Common myeloid progenitor, CD34-positive (primary cell): ENCODE measurements around the gene GNB3.

Source experiments
- CTCF ChIA-PET: fragments of 350-600 bp; sonication (Branson Sonifier 250); formaldehyde crosslinking; loops from one replicate; lab custom pipeline; 2021; ENCODE audit warnings: antibody characterized with exemption; lab: Charles Lee
- POLR2A ChIA-PET: fragments of 350-600 bp; sonication (Branson Sonifier 250); formaldehyde crosslinking; loops from one replicate; lab custom pipeline; 2021; ENCODE audit warnings: antibody characterized with exemption; lab: Charles Lee
- DNase-seq, 3 donors: peaks; one replicate each; pipeline versions ENCODE4 v3.0.0 to v3.0.0-alpha.2; 2013
- H3K27ac ChIP-seq, 2 experiments: 1 replicate in 1 of 2; 2 replicates in 1 of 2; pipeline ENCODE4 v1.7.0; 2013; ENCODE audit warnings: inconsistent platforms in 2 of 2, low read length in 2 of 2, mild to moderate bottlenecking in 2 of 2, low read depth in 1 of 2, moderate library complexity in 1 of 2; ENCODE audit not compliant: severe bottlenecking in 2 of 2, insufficient read depth in 1 of 2, poor library complexity in 1 of 2
- H3K27me3 ChIP-seq, 5 experiments: replicated peaks in 2 of 5; 1 replicate in 3 of 5; 2 replicates in 2 of 5; pipeline versions ENCODE4 v1.6.1 to v1.7.0; 2013; ENCODE audit warnings: low read length in 4 of 5, mild to moderate bottlenecking in 2 of 5, moderate library complexity in 2 of 5, inconsistent platforms in 1 of 5; ENCODE audit not compliant: insufficient read depth in 5 of 5, control insufficient read depth in 4 of 5
- H3K36me3 ChIP-seq, 4 experiments: 1 replicate in 2 of 4; 2 replicates in 2 of 4; pipeline versions ENCODE4 v1.6.1 to v1.7.0; 2013; ENCODE audit warnings: low read length in 3 of 4, control low read depth in 1 of 4, mild to moderate bottlenecking in 1 of 4; ENCODE audit not compliant: control insufficient read depth in 4 of 4, insufficient read depth in 4 of 4
- H3K4me1 ChIP-seq, 4 experiments: 1 replicate in 3 of 4; 2 replicates in 1 of 4; pipeline versions ENCODE4 v1.6.1 to v1.7.1; 2013; ENCODE audit warnings: low read length in 3 of 4, mild to moderate bottlenecking in 3 of 4, control low read depth in 1 of 4, inconsistent platforms in 1 of 4, moderate library complexity in 1 of 4; ENCODE audit not compliant: control insufficient read depth in 4 of 4, insufficient read depth in 4 of 4; ENCODE audit errors: control extremely low read depth in 1 of 4
- H3K4me3 ChIP-seq, 7 experiments: 1 replicate in 4 of 7; 2 replicates in 3 of 7; pipeline versions ENCODE4 v1.5.1 to v1.7.0; 2013; ENCODE audit warnings: mild to moderate bottlenecking in 7 of 7, low read length in 6 of 7, moderate library complexity in 6 of 7, inconsistent platforms in 2 of 7, low read depth in 2 of 7, control low read depth in 1 of 7; ENCODE audit not compliant: insufficient read depth in 4 of 7, control insufficient read depth in 1 of 7; ENCODE audit errors: extremely low read depth in 1 of 7
- H3K9me3 ChIP-seq, 5 experiments: 1 replicate in 4 of 5; 2 replicates in 1 of 5; pipeline versions ENCODE4 v1.6.1 to v1.7.1; 2013; ENCODE audit warnings: low read length in 4 of 5, mild to moderate bottlenecking in 2 of 5, inconsistent platforms in 1 of 5, low read depth in 1 of 5, moderate library complexity in 1 of 5; ENCODE audit not compliant: control insufficient read depth in 4 of 5, insufficient read depth in 2 of 5; ENCODE audit errors: control extremely low read depth in 1 of 5
- WGBS: methylation state at CpG from one replicate; pipeline ENCODE4 v1.1.5; 2013; ENCODE audit not compliant: insufficient coverage; 5-methylcytosine and 5-hydroxymethylcytosine counted together

The GNB3 gene

DNA sequence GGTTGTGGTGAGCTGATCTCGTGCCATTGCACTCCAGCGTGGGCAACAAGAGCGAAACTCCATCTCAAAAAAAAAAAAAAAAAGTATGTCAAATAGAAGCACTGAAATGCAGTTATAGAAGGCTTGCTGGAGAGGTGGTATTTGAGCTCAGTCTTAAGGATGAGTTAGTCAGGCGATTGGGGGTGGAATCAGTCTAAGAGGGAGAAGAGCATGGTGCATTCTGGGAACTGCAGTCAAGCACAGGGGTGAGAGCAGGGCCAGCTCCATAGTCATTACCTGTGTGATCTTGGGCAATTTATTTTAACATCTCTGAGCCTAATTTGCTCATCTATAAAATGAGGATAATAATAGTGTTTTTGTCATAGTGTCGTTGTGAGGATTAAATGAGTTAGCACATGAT, 5.9 kb upstream of the GNB3 start:
- POLR2A ChIA-PET, result no interaction called here
- peaks cover 2 to 64% (median 4%) of the 10 kb centered on the region in 4 experiments for H3K36me3 ChIP-seq
- H3K27ac ChIP-seq, result no peak overlapping the region
- H3K27me3 ChIP-seq, result peaks cover 0 to 2% (median 0%) of the 10 kb centered on the region in 5 experiments
- CTCF ChIA-PET, result interaction anchor here (0.8 to 5.1 kb wide), 15 partner anchors 9 to 101 kb away, joined by 3 to 39 read pairs (median 5); partner anchors contain the start of genes CDCA3, GPR162, LAG3 and MLF2
- WGBS, result 87% methylated on average over 3 of the region's 5 CpGs
- DNase-seq, result no peak
- H3K9me3 ChIP-seq, result no peaks in the 10 kb centered on the region
- H3K4me1 ChIP-seq, result peaks cover 0 to 4% (median 0%) of the 10 kb centered on the region in 4 experiments
- H3K4me3 ChIP-seq, result no peak overlapping the region

DNA sequence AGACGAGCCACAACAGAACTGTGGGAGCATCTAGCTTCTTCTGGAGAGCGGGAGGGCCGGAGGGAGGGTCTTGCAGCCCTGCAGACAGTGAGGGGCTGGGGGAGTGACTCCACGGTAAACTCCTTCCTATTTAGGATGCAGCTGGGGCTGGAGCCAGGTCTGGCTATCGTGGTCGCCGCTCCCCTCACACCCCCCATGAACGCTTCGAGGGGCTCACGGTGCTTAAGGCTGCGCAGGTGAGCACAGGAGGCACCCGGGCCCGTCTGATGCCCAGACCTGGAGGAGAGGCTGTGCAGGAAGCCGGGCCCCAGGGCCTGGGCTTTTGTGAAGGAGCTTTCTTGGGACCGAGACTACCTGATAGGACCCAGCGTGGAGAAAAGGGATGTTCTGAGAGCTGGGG, 3.9 kb upstream of the GNB3 start:
- ChIA-PET CTCF (interaction anchor here (1.1 to 5.1 kb wide), 11 partner anchors 7 to 84 kb away, joined by 3 to 39 read pairs (median 6); partner anchors contain the start of genes CDCA3, MLF2 and USP5), POLR2A (no interaction called here)
- no peaks in the 10 kb centered on the region for H3K27me3 ChIP-seq
- DNase-seq, result no peak
- H3K36me3 ChIP-seq, result peaks cover 2 to 56% (median 6%) of the 10 kb centered on the region in 4 experiments
- H3K4me1 ChIP-seq, result peaks cover 0 to 2% (median 0%) of the 10 kb centered on the region in 4 experiments
- no peak overlapping the region for H3K4me3 ChIP-seq
- no peak overlapping the region for H3K27ac ChIP-seq
- 95% methylated on average over 14 of the region's 16 CpGs for WGBS
- H3K9me3 ChIP-seq, result no peaks in the 10 kb centered on the region

DNA sequence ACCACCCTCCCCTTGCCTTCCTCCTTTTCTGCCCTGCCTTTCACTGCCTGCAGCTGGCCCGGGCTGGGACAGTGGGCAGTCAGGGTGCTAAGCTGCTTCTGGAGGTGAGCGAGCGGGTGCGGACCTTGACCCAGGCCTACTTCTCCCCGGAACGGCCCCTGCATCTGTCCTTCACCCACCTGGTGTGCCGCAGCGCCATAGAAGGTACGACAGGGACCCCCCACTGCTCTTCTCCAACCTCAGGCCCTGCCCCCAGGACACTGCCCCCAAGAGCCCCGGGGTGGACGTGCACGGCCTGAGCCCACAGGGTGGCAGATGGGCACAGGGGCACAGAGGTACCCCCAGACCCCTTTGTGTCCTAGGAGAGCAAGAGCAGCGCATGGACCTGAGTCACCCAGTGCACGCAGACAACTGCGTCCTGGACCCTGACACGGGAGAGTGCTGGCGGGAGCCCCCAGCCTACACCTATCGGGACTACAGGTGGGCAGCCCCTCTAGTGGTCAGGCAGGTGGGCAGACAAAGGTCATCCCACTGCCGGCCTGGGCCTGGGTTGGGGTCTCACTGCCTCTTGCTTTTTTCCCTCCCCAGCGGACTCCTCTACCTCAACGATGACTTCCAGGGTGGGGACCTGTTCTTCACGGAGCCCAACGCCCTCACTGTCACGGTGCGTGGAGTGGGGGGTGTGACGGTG, 3.2 kb upstream of the GNB3 start:
- H3K9me3 ChIP-seq, result no peaks in the 10 kb centered on the region
- ChIA-PET CTCF (interaction anchor here (1.3 to 4.8 kb wide), 7 partner anchors 10 to 85 kb away, joined by 4 to 39 read pairs (median 7); partner anchors contain the start of genes CDCA3, MLF2 and USP5), POLR2A (no interaction called here)
- DNase-seq, result no peak
- no peak overlapping the region for H3K27ac ChIP-seq
- H3K36me3 ChIP-seq, result peaks cover 2 to 51% (median 6%) of the 10 kb centered on the region in 4 experiments
- peaks cover 0 to 2% (median 0%) of the 10 kb centered on the region in 4 experiments for H3K4me1 ChIP-seq
- H3K27me3 ChIP-seq, result no peaks in the 10 kb centered on the region
- no peak overlapping the region for H3K4me3 ChIP-seq
- 99% methylated on average over 22 of the region's 26 CpGs for WGBS

DNA sequence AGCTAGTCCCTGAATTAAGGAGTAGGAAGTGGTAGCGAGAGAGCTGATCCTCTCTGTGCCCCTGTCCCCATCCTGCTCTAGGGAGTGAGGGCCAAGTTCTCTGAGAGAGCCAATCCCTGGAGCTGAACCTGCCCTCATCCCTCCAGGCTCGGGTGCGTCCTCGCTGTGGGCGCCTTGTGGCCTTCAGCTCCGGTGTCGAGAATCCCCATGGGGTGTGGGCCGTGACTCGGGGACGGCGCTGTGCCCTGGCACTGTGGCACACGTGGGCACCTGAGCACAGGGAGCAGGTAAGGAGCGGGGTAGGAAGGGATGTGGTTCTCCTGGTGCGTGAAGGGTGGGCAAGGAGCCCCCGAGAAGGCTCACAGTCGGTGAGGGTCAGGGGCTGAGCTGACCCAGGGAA, 1.9 kb upstream of the GNB3 start:
- peaks cover 2 to 52% (median 8%) of the 10 kb centered on the region in 4 experiments for H3K36me3 ChIP-seq
- ChIA-PET CTCF (interaction anchor here (1.5 to 3.4 kb wide), 4 partner anchors 8 to 85 kb away, joined by 4 to 12 read pairs (median 6); partner anchors contain the start of gene MLF2), POLR2A (no interaction called here)
- DNase-seq, result no peak
- peaks cover 0 to 2% (median 0%) of the 10 kb centered on the region in 4 experiments for H3K4me1 ChIP-seq
- H3K9me3 ChIP-seq, result no peaks in the 10 kb centered on the region
- no peak overlapping the region for H3K4me3 ChIP-seq
- H3K27me3 ChIP-seq, result no peaks in the 10 kb centered on the region
- 98% methylated on average over 13 of the region's 16 CpGs for WGBS
- H3K27ac ChIP-seq, result no peak overlapping the region

DNA sequence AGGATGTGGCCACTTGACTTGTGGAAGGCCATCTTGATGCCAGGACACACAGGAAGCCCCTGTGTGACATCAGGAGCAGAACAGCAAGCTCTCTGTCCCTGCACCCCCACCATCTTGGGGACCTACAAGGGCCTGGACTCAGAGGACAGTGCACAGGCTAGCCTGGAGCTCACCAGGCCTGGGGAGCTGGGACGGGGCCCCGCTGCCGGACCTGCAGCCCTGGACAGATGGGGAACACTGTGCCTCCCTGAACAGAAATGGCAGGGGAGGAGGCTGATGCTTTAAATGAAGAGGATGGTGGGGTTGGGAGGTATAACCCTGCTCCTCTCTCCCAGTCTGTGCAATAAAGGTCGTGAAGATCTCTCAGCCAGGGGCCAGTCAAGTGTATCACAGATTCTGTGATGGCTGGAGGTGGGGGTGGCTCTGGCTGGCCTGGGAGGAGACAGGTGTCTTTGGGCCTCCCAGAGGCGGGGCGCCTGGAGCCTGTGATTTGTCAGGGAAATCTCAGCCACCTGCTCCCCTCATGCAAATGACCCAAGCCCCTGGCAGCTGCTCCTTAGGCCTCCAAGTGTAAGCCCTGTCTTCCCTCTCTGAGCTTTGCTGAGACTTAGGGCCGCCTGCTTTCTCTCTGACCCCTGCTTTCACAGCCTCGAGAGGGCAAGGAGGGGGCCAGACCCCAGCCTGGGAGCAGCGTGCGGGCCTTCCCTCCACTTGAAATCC, 1.1 kb upstream of the GNB3 start:
- no peaks in the 10 kb centered on the region for H3K9me3 ChIP-seq
- WGBS, result 93% methylated on average over 8 of the region's 10 CpGs
- H3K27me3 ChIP-seq, result no peaks in the 10 kb centered on the region
- no peak overlapping the region for H3K4me3 ChIP-seq
- no peak for DNase-seq
- ChIA-PET CTCF (interaction anchor here (1.1 to 3.4 kb wide), 5 partner anchors 9 to 216 kb away, joined by 3 to 12 read pairs (median 6); partner anchors contain the start of gene MLF2), POLR2A (no interaction called here)
- H3K36me3 ChIP-seq, result peaks cover 2 to 50% (median 8%) of the 10 kb centered on the region in 4 experiments
- no peak overlapping the region for H3K27ac ChIP-seq
- H3K4me1 ChIP-seq, result peaks cover 0 to 2% (median 0%) of the 10 kb centered on the region in 4 experiments

DNA sequence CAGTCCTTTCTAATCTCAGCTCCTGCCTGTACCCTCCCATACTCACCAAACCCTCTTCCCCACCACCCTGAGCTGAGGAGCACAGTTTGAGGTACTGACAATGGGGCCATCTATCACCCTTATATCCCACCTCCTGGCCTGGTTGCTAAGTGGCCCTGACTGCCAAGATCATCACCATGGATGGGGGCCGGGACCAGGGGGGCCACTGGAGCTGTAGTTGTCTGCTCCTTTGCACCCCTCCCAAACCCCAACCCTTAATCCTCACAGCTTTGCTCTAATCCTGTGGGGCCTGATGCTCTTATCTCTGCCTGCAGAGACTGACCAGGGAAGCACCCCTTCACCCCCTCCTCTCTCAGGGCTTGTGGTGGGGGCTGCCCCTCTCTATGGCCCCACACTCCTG, 395 bp upstream of the GNB3 start:
- 100% methylated on average over 1 of the region's 1 CpG for WGBS
- H3K36me3 ChIP-seq, result peaks cover 4 to 57% (median 10%) of the 10 kb centered on the region in 4 experiments
- no peaks in the 10 kb centered on the region for H3K27me3 ChIP-seq
- H3K4me3 ChIP-seq, result no peak overlapping the region
- peaks cover 0 to 2% (median 0%) of the 10 kb centered on the region in 4 experiments for H3K4me1 ChIP-seq
- no peak overlapping the region for H3K27ac ChIP-seq
- ChIA-PET POLR2A (no interaction called here), CTCF (interaction anchor here (1.1 to 2.3 kb wide), 4 partner anchors 10 to 216 kb away, joined by 3 to 6 read pairs (median 4); no protein-coding TSS in a partner anchor)
- peak in 2 of 3 donors; percentile 25 to 50 for DNase-seq
- H3K9me3 ChIP-seq, result no peaks in the 10 kb centered on the region
